Neural crest cell (in vitro differentiated cells): ENCODE measurements around the gene REPS1. TPM values are rescaled to one million over a fixed set of nuclear protein-coding genes. Genes with fewer than 3 reads are reported as not detected.

Experiments
- DNase-seq: peaks from one replicate; pipeline ENCODE4 v3.0.0; 2021; ENCODE audit warnings: low read depth, mixed read lengths, low spot score
- H3K27ac Mint-ChIP-seq: one replicate; pipeline ENCODE4 v1.8.0; 2021; ENCODE audit warnings: mild to moderate bottlenecking, mixed read lengths; ENCODE audit not compliant: unreplicated experiment
- H3K27me3 Mint-ChIP-seq: 2 replicates; pipeline ENCODE4 v1.8.0; 2021; ENCODE audit warnings: low read depth, mild to moderate bottlenecking, mixed read lengths
- H3K36me3 Mint-ChIP-seq: 2 replicates; pipeline ENCODE4 v1.8.0; 2021; ENCODE audit warnings: low read depth, mild to moderate bottlenecking, mixed read lengths
- H3K4me1 Mint-ChIP-seq: 2 replicates; pipeline ENCODE4 v1.8.0; 2021; ENCODE audit warnings: mixed read lengths
- H3K4me3 Mint-ChIP-seq: one replicate; pipeline ENCODE4 v1.8.0; 2021; ENCODE audit warnings: mild to moderate bottlenecking, mixed read lengths
- H3K9me3 Mint-ChIP-seq: 2 replicates; pipeline ENCODE4 v1.8.0; 2021; ENCODE audit warnings: mixed read lengths
- total RNA-seq: library from RNA; stranded (reverse); gene quantifications from 2 replicates; pipeline ENCODE4 v1.2.1, GENCODE V29; 2021
- TF ChIP-seq, protein P1 (sequence below): fragments of 200-600 bp; sonication (generic); conservative IDR thresholded peaks from 2 replicates; pipeline ENCODE4 v1.5.0; 2021; ENCODE audit warnings: antibody characterized with exemption, mild to moderate bottlenecking

The REPS1 gene
- total RNA-seq, 1 donor from 2014 or later, result 61.1 TPM

DNA sequence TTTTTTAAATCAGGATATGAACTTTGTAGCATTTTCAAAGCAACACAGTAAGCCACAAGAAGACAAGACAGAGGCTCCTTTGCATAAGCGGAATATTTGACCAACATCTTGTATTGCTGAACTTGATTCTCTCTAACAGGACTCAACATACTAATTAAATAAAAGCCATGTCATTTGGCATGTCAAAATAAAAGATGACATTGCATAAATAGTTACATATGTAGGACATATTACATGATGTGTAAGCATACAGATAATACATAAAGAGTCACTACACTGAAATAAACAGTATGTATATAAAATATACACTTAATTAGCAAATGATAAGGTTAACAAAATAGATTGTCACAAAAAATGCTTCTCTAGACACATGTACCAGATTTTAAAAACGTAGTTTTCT lies 62.2 kb downstream of the REPS1 start:
- TF ChIP-seq, protein P1, sequence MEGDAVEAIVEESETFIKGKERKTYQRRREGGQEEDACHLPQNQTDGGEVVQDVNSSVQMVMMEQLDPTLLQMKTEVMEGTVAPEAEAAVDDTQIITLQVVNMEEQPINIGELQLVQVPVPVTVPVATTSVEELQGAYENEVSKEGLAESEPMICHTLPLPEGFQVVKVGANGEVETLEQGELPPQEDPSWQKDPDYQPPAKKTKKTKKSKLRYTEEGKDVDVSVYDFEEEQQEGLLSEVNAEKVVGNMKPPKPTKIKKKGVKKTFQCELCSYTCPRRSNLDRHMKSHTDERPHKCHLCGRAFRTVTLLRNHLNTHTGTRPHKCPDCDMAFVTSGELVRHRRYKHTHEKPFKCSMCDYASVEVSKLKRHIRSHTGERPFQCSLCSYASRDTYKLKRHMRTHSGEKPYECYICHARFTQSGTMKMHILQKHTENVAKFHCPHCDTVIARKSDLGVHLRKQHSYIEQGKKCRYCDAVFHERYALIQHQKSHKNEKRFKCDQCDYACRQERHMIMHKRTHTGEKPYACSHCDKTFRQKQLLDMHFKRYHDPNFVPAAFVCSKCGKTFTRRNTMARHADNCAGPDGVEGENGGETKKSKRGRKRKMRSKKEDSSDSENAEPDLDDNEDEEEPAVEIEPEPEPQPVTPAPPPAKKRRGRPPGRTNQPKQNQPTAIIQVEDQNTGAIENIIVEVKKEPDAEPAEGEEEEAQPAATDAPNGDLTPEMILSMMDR, result no peak
- Mint-ChIP-seq H3K4me1 (peaks cover 15% of the 10 kb centered on the region), H3K27ac (no peak overlapping the region)

DNA sequence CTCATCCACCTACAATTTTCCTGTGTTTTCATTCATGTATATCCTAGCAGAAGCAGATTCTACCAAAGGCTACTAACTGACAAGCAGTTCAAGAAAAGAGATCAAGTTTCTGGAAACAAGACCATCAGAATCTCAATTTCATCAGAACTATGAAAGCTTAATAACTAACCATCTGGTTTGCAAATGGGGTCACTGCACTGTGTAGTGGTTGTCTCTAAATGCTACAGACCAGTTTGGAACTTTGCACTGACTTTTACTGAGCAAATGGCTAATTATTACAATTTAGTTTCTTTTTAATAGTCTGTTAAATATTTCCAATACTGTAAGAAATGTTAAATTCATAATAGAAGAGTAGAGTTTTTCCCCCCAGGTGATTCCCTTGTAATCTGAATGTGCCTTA lies 64.5 kb downstream of the REPS1 start:
- H3K4me1 Mint-ChIP-seq, result peaks cover 15% of the 10 kb centered on the region
- DNase-seq, result no peak
- no peaks in the 10 kb centered on the region for H3K27me3 Mint-ChIP-seq
- H3K27ac Mint-ChIP-seq, result no peak overlapping the region
- no peak overlapping the region for H3K4me3 Mint-ChIP-seq
- TF ChIP-seq, protein P1, result no peak
- no peaks in the 10 kb centered on the region for H3K9me3 Mint-ChIP-seq
- no peaks in the 10 kb centered on the region for H3K36me3 Mint-ChIP-seq

More for the DNA sequence above, 62.2 kb downstream of the REPS1 start:
- no peaks in the 10 kb centered on the region for H3K36me3 Mint-ChIP-seq
- H3K27me3 Mint-ChIP-seq, result no peaks in the 10 kb centered on the region
- H3K9me3 Mint-ChIP-seq, result no peaks in the 10 kb centered on the region
- no peak for DNase-seq
- H3K4me3 Mint-ChIP-seq, result no peak overlapping the region

GRCh38 chr6:138920906-138921305 lies 67.1 kb downstream of the REPS1 start:
- TF ChIP-seq, protein P1, result no peak
- no peak for DNase-seq
- Mint-ChIP-seq H3K36me3 (peaks cover under 1% of the 10 kb centered on the region), H3K27me3 (no peaks in the 10 kb centered on the region), H3K9me3 (no peaks in the 10 kb centered on the region), H3K4me1 (peaks cover 3% of the 10 kb centered on the region), H3K27ac (no peak overlapping the region), H3K4me3 (no peak overlapping the region)

- Mint-ChIP-seq H3K27me3 (no peaks in the 10 kb centered on the region), H3K36me3 (peaks cover 23% of the 10 kb centered on the region), H3K4me1 (no peaks in the 10 kb centered on the region), H3K9me3 (no peaks in the 10 kb centered on the region), H3K27ac (no peak overlapping the region), H3K4me3 (no peak overlapping the region)
- no peak for DNase-seq
- TF ChIP-seq, protein P1, result no peak
Observed at GRCh38 chr6:138914701-138915100, 73.4 kb downstream of the REPS1 start.

DNA sequence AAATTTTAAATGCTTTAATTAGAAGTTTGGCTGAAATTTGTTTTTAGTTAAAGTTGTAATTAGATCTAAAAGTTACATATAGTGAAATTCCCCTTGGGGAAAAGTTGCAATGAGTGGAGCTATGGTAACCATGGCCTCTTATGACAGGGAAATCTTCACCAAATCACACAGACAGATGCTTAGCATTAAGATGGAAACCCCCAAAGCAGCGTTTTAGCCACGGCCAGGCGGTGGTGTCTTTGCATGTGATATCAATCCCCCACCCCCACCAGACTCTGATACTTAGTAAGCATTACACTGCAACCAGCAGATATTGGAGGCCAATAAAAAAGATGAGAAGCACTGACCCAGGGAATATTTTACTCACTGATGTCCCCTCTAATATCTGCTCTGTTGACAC lies 75.7 kb downstream of the REPS1 start:
- Mint-ChIP-seq H3K27ac (peak overlapping the region; percentile 75), H3K36me3 (peaks cover 26% of the 10 kb centered on the region), H3K9me3 (no peaks in the 10 kb centered on the region), H3K4me3 (no peak overlapping the region), H3K4me1 (no peaks in the 10 kb centered on the region), H3K27me3 (no peaks in the 10 kb centered on the region)
- DNase-seq, result no peak
- TF ChIP-seq, protein P1, result no peak

- Mint-ChIP-seq H3K4me1 (no peaks in the 10 kb centered on the region), H3K27me3 (no peaks in the 10 kb centered on the region), H3K36me3 (peaks cover 36% of the 10 kb centered on the region), H3K4me3 (no peak overlapping the region), H3K27ac (no peak overlapping the region), H3K9me3 (no peaks in the 10 kb centered on the region)
- no peak for DNase-seq
- TF ChIP-seq, protein P1, result no peak
Observed at GRCh38 chr6:138909975-138910374, 78.1 kb downstream of the REPS1 start.
